Tibial nerve (tissue), 4 donors: ENCODE data around the gene LRRC14B. TPM values are rescaled to one million over a fixed set of nuclear protein-coding genes. Genes with fewer than 3 reads are reported as not detected.

Experiments used
- DNase-seq, 2 donors: peaks; one replicate each; pipeline ENCODE4 v3.0.0-alpha.2; 2019; ENCODE audit warnings: low spot score in 2 of 2
- H3K27ac ChIP-seq, 4 donors: fragments of 200-600 bp; sonication (generic) in 3 of 4; one replicate each; pipeline ENCODE4 v1.5.1; 2017 to 2019; ENCODE audit warnings: mild to moderate bottlenecking in 1 of 4
- H3K27me3 ChIP-seq, 2 donors: fragments of 200-600 bp; sonication (generic) in 1 of 2; one replicate each; pipeline versions ENCODE4 v1.5.1 to v1.6.0; 2017 to 2019
- H3K36me3 ChIP-seq, 3 donors: fragments of 200-600 bp; sonication (generic); one replicate each; pipeline ENCODE4 v1.5.1; 2018 to 2019
- H3K4me1 ChIP-seq, 4 donors: fragments of 200-600 bp; sonication (generic) in 3 of 4; one replicate each; pipeline ENCODE4 v1.5.1; 2017 to 2019
- H3K4me3 ChIP-seq, 4 donors: fragments of 200-600 bp; sonication (generic) in 3 of 4; one replicate each; pipeline ENCODE4 v1.5.1; 2017 to 2019; ENCODE audit warnings: mild to moderate bottlenecking in 1 of 4, moderate library complexity in 1 of 4
- H3K9me3 ChIP-seq, 4 donors: fragments of 200-600 bp; sonication (generic) in 3 of 4; one replicate each; pipeline ENCODE4 v1.5.1; 2017 to 2019
- CTCF ChIP-seq, 5 experiments: fragments of 200-600 bp in 3 of 5; fragments of 450-650 bp in 2 of 5; sonication (generic) in 3 of 5; IDR thresholded peaks; one replicate each; pipeline ENCODE4 v1.5.1; 2016 to 2019; ENCODE audit warnings: antibody characterized with exemption in 5 of 5, mild to moderate bottlenecking in 3 of 5, moderate library complexity in 2 of 5
- EP300 ChIP-seq, 2 donors: sonication (generic); formaldehyde crosslinking; IDR thresholded peaks; one replicate each; pipeline ENCODE4 v1.6.1; 2017; ENCODE audit warnings: antibody characterized with exemption in 2 of 2, mild to moderate bottlenecking in 1 of 2
- POLR2A ChIP-seq, 2 donors: fragments of 450-650 bp; IDR thresholded peaks; one replicate each; pipeline ENCODE4 v1.6.1; 2017; ENCODE audit warnings: antibody characterized with exemption in 2 of 2, mild to moderate bottlenecking in 2 of 2, moderate library complexity in 2 of 2
- WGBS, 2 donors: methylation state at CpG; one replicate each; pipeline ENCODE4 v1.1.5; 2018; 5-methylcytosine and 5-hydroxymethylcytosine counted together
- total RNA-seq, 4 donors: library from RNA; depleted of rRNA; stranded (reverse); fragments of >200 nt; gene quantifications; one replicate each; pipeline ENCODE4 v1.1.0, GENCODE V29; 2016

LRRC14B gene
- total RNA-seq, 4 donors from 2014 or later = not detected

GRCh38 chr5:181160-181559, 10.1 kb upstream of the LRRC14B start:
- H3K4me1 ChIP-seq = no peaks in the 10 kb centered on the region
- no peak for DNase-seq
- 81 to 85% methylated on average over 7 to 9 of the region's 9 CpGs for WGBS, 2 donors

DNA sequence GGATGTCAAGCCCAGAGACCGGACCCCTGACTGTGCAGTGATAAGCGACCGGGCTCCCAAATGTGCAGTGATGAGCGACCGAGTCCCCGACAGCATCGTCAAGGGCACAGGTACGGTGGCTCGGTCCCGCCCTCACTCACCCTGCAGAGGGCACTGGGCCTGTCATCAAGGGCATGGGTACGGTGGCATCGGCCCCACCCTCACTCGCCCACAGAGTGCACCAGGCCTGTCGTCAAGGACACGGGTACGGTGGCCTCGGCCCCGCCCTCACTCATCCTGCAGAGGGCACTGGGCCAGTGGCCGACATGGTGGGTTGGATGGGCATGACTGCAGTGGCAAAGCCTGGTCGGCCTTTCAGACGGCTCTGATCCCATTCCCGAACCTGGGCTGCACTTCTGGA, 9.7 kb upstream of the LRRC14B start:
- 90 to 95% methylated on average over 21 of the region's 22 CpGs for WGBS, 2 donors
- Histone ChIP-seq H3K27ac (no peak overlapping the region), H3K4me1 (no peaks in the 10 kb centered on the region), H3K4me3 (no peak overlapping the region), H3K36me3 (no peaks in the 10 kb centered on the region), H3K27me3 (peaks cover 0 to under 1% of the 10 kb centered on the region in 2 donors), H3K9me3 (no peaks in the 10 kb centered on the region)
- TF ChIP-seq EP300 (IDR thresholded peaks at IDR 0.05) = no peak
- TF ChIP-seq CTCF (IDR thresholded peaks at IDR 0.05) = no peak
- TF ChIP-seq POLR2A (IDR thresholded peaks at IDR 0.05) = no peak
- DNase-seq = no peak

More at GRCh38 chr5:181160-181559, 10.1 kb upstream of the LRRC14B start:
- Histone ChIP-seq H3K9me3 (no peaks in the 10 kb centered on the region), H3K27me3 (no peaks in the 10 kb centered on the region), H3K4me3 (no peak overlapping the region), H3K27ac (no peak overlapping the region), H3K36me3 (no peaks in the 10 kb centered on the region)
- TF ChIP-seq CTCF (IDR thresholded peaks at IDR 0.05) (no peak), POLR2A (IDR thresholded peaks at IDR 0.05) (no peak), EP300 (IDR thresholded peaks at IDR 0.05) (no peak)

- WGBS, 2 donors = 95 to 96% methylated on average over 12 of the region's 12 CpGs
- no peaks in the 10 kb centered on the region for H3K4me1 ChIP-seq
Observed at GRCh38 chr5:182126-182525, 9.2 kb upstream of the LRRC14B start.

GRCh38 chr5:184471-184870, 6.8 kb upstream of the LRRC14B start:
- Histone ChIP-seq H3K27ac (no peak overlapping the region), H3K36me3 (no peaks in the 10 kb centered on the region), H3K4me3 (no peak overlapping the region), H3K27me3 (peaks cover 0 to 20% of the 10 kb centered on the region in 2 donors), H3K9me3 (no peaks in the 10 kb centered on the region), H3K4me1 (peaks cover 0 to 11% (median 0%) of the 10 kb centered on the region in 4 donors)
- TF ChIP-seq POLR2A (IDR thresholded peaks at IDR 0.05) (no peak), CTCF (IDR thresholded peaks at IDR 0.05) (no peak), EP300 (IDR thresholded peaks at IDR 0.05) (no peak)
- no peak for DNase-seq
- 71 to 77% methylated on average over 7 of the region's 7 CpGs for WGBS, 2 donors

More at GRCh38 chr5:182126-182525, 9.2 kb upstream of the LRRC14B start:
- no peak overlapping the region for H3K27ac ChIP-seq
- H3K36me3 ChIP-seq = no peaks in the 10 kb centered on the region
- no peaks in the 10 kb centered on the region for H3K9me3 ChIP-seq
- no peak for TF ChIP-seq POLR2A (IDR thresholded peaks at IDR 0.05)
- TF ChIP-seq CTCF (IDR thresholded peaks at IDR 0.05) = no peak
- TF ChIP-seq EP300 (IDR thresholded peaks at IDR 0.05) = no peak
- no peak overlapping the region for H3K4me3 ChIP-seq
- H3K27me3 ChIP-seq = peaks cover 0 to 6% of the 10 kb centered on the region in 2 donors
- DNase-seq = no peak

DNA sequence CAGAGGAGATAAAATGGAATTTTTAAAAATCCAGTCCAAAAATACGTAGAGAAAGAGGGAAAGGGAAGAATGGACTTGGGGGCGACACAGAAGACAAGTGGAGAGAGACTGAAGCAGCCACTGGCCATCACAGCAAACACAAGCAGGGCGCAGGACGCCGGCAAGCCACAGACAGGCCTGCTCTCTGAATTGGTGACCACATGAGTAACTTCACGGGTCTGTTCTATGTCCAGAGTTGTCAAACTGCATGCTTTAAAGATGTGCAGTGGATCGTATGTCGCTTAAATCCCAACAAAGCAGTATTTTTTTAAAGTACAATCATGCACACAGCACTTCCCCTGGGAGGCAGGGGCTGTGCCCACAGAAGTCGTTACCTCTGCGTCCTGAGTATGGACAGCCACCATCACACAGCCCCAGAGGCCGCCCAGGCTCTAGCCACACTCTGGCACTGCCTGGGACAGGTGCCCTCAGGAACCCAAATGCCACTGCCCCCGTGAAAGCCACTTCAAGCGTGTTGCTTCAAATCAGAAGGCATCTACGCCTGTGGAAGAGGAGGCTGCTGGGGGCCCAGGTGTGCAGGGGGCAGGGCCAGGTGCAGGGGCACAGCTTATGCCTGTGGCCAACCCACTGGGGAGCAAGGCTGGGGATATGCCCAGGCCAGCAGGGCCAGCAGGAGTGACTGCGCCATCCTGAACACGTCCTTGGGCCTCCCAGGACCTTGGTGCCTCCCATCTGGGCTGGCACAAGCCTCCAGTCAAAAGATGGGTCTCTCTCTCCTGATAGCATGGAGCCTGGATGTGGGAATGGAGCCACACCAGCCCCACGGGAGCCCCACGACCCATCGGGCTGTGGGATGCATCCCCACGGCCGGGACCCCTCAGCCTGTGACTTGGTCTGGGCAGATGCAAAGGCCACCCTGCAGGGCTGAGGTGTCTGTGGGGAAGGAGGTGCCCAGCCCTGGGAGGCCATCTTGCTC, 5.9 kb upstream of the LRRC14B start:
- Histone ChIP-seq H3K4me1 (peaks cover 0 to 11% (median 0%) of the 10 kb centered on the region in 4 donors), H3K27me3 (peaks cover 0 to 29% of the 10 kb centered on the region in 2 donors), H3K27ac (no peak overlapping the region), H3K9me3 (no peaks in the 10 kb centered on the region), H3K4me3 (no peak overlapping the region), H3K36me3 (no peaks in the 10 kb centered on the region)
- WGBS, 2 donors = 77 to 80% methylated on average over 20 to 21 of the region's 21 CpGs
- DNase-seq = no peak
- TF ChIP-seq EP300 (IDR thresholded peaks at IDR 0.05) (no peak), CTCF (IDR thresholded peaks at IDR 0.05) (no peak)
